Erythroblast (primary cell): Measurements from ENCODE around the gene SBF2.
"Not testable (repeated sequence)": the region's sequence is repeated elsewhere in the genome, so short reads cannot be mapped to it uniquely, and the experiment has no call there.

Source experiments
- DNase-seq, 2 experiments: peaks; one replicate each; lab custom pipeline; 2025; lab: John Stamatoyannopoulos, UW
- GATA1 ChIP-seq: IDR thresholded peaks from 2 replicates; pipeline ENCODE4 v1.6.1; 2011; ENCODE audit warnings: low read depth, mild to moderate bottlenecking, control low read depth, low read length, moderate library complexity
- POLR2A ChIP-seq: IDR thresholded peaks from 2 replicates; pipeline ENCODE4 v1.6.1; 2011; ENCODE audit warnings: mild to moderate bottlenecking, low read length

Gene SBF2

GRCh38 chr11:9905960-9906791 lies 387.8 kb downstream of the SBF2 start:
- DNase-seq = no peak
- no peak for TF ChIP-seq POLR2A
- no peak for TF ChIP-seq GATA1

DNA sequence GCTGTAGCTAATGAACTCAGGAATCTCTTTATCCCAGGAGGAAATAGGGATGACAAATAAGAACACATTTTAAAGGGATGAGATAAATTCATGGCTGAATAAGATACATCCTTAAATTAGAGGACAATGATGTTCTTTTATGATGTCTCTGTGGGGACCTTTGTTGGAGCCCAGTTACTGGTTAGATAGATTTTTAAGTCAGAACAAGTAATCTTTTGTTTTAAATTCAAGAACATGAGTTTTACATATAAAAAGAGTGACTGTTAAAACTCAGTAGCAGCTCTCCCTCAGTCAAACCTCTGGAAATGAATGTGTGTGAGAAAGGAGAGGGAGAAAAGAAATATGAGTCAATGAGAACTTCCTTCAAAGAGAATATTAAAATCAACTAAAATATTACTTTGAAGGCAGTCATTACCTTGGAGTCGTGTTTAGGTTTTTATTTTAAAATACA lies 388.5 kb downstream of the SBF2 start:
- no peak for DNase-seq
- TF ChIP-seq POLR2A (no peak), GATA1 (no peak)

DNA sequence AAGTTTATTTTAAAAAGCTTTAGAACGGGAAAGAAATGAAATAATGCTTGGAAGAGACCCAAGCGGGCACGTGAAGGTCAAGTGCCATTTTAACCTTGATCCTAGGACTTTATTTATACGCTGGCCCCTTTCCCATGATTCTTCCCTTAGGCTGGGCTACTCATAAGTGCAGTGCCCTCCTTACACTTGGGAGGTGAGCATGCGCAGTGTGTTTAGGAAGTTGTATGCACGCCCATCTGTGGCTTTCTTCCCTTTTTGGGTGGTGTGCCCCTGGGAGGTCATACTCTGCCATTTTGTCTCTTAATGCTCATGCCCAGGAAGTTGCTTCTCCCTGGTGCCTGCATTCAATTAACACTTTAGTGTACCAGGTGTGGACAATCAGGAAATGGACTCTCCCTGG lies 390.4 kb downstream of the SBF2 start:
- TF ChIP-seq POLR2A = no peak
- no peak for TF ChIP-seq GATA1
- no peak for DNase-seq

DNA sequence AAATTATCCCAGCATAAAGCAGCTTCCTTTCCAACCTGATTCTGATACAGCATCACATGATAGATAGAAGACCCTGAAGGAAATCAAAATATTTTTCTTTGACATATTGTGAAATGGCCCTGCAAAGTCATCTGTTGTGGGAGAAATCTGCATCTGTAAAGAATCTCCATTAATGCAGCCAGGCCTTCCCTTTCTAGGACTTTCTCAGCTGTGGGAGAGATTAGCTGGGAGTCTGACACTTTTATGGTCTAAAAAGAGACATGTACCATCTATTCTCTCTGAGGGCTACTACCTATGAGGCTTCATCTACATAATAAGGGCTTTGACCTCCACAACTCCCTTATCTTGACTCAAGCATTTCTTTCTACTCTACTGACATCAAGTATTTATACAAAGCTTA lies 392.1 kb downstream of the SBF2 start:
- no peak for DNase-seq
- TF ChIP-seq POLR2A (no peak), GATA1 (no peak)

DNA sequence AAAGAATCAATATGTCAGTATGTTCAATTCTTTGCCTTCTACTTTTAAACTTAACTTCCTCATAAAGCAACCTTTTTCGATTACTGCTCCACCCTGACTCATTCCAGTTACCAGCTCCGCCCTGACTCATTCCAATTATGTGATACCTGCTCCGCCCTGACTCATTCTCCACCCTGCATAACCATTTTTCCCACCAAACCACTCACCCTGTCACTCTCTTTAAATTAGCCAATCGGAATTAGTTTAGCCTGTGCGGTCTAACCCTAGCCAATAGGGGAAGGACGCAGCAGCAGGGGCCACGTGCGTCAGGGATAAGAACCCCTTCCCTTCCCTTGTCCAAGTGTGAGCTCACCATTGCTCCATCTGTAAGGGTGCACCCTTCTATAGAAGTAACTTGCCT lies 393.8 kb downstream of the SBF2 start:
- not testable (repeated sequence) for DNase-seq

GRCh38 chr11:9899676-9900075 lies 394.3 kb downstream of the SBF2 start:
- DNase-seq = no peak
- TF ChIP-seq GATA1 (no peak), POLR2A (no peak)

- no peak for DNase-seq
- TF ChIP-seq GATA1 (no peak), POLR2A (no peak)
These were observed 397.1 kb downstream of the SBF2 start for GRCh38 chr11:9896902-9897301.

- TF ChIP-seq POLR2A = no peak
- TF ChIP-seq GATA1 = no peak
- DNase-seq = no peak
These were observed 399.0 kb downstream of the SBF2 start for GRCh38 chr11:9895006-9895405.

GRCh38 chr11:9893474-9893873 lies 400.5 kb downstream of the SBF2 start:
- peak in 1 of 2 experiments; percentile 5 for DNase-seq

GRCh38 chr11:9888938-9889337 lies 405.1 kb downstream of the SBF2 start:
- TF ChIP-seq POLR2A = no peak
- no peak for TF ChIP-seq GATA1
- no peak for DNase-seq

More at GRCh38 chr11:9893474-9893873, 400.5 kb downstream of the SBF2 start:
- TF ChIP-seq GATA1 (no peak), POLR2A (no peak)

DNA sequence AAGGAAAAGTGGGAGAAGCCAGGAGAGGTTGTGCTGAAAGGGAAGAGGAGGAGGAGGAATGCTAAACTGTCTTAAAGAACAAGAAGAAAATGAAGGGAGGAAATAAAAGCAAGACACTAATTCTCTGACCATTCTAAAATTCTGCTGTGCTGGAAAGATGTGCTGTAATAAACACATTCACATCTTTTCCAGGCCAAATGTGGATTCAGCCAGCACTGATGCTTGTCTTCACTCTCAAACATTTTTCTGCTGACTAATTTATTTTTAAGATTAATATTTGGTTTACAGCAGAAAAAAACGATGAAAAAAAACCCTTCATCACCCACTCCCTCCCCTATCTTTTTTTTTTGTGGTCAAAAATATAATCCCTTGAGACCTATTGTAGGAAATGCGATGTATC lies 406.5 kb downstream of the SBF2 start:
- DNase-seq = no peak
- TF ChIP-seq GATA1 (no peak), POLR2A (no peak)

GRCh38 chr11:9886595-9886994 lies 407.4 kb downstream of the SBF2 start:
- TF ChIP-seq GATA1 = no peak
- TF ChIP-seq POLR2A = no peak
- no peak for DNase-seq

- DNase-seq = no peak
- TF ChIP-seq GATA1 (no peak), POLR2A (no peak)
These were observed 409.4 kb downstream of the SBF2 start for GRCh38 chr11:9884601-9885000.

DNA sequence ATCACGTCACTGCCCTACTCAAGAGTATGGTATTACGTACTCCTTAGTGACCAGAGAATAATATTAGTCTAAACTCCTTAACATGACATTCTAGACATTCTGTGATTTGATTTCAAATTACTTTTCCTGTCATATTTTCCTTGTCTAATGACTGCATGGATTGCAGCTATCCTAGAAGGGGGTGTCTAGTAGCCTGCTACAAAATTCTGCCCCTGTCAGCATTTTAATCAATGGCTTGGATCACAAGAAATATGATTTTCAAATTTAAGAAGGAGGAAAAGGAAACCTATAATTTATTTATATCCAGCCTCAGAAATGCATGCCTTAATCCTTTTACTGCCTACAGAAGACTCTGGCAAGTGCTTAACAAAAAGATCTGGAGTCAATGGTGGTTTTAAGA lies 413.4 kb downstream of the SBF2 start:
- TF ChIP-seq POLR2A = no peak
- no peak for TF ChIP-seq GATA1
- no peak for DNase-seq

- TF ChIP-seq GATA1 = no peak
- no peak for TF ChIP-seq POLR2A
- DNase-seq = no peak
These were observed 415.1 kb downstream of the SBF2 start for GRCh38 chr11:9878936-9879335.

DNA sequence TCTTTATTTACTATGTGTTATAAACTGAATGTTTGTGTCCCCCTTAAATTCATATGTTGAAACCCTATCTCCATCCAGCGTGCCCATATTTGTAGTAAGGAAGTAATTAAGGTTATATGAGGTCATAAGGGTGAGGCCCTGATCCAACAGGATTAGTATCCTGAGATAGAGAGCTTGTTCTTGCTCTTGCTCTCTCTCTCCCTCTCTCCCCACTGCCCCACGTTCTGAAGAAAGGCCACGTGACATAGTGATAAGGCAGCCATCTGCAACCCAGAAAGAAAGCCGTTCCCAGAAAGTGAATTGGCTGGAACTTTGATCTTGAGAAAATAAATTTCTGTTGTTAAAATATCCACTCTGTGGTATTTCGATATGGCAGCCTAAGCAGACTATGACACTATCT lies 417.7 kb downstream of the SBF2 start:
- no peak for DNase-seq
- TF ChIP-seq POLR2A (no peak), GATA1 (no peak)

- no peak for DNase-seq
- TF ChIP-seq GATA1 (no peak), POLR2A (no peak)
These were observed 418.2 kb downstream of the SBF2 start for GRCh38 chr11:9875862-9876261.
